ENCODE results near the gene KRT9.

GRCh38 chr17:41516147-41516829 lies 55.6 kb downstream of the KRT9 start:
- no peak for TF ChIP-seq EZH2 (IDR thresholded peaks at IDR 0.05; ENCODE audit: low read length, unreplicated experiment)
- TF ChIP-seq CTCF (conservative IDR thresholded peaks at IDR 0.05; ENCODE audit: low read depth, low read length) = no peak
- TF ChIP-seq EZH2phosphoT487 (IDR thresholded peaks at IDR 0.05; ENCODE audit: borderline replicate concordance, low read length) = no peak
